Fibroblast of lung (primary cell): ENCODE data around the gene FASTK.

ENCODE experiments used
- CTCF ChIP-seq, 2 donors: IDR thresholded peaks in 1 of 2; conservative IDR thresholded peaks in 1 of 2; 1 replicate in 1 of 2; 2 replicates in 1 of 2; pipeline ENCODE4 v1.5.1; 2011 to 2012; ENCODE audit warnings: low read length in 2 of 2, control low read depth in 1 of 2, inconsistent platforms in 1 of 2, low read depth in 1 of 2, mild to moderate bottlenecking in 1 of 2
- EZH2 ChIP-seq: IDR thresholded peaks from 2 replicates; pipeline ENCODE4 v1.5.1; 2012; ENCODE audit warnings: low read length, control low read depth, mild to moderate bottlenecking; ENCODE audit errors: missing control alignments

- no peak for TF ChIP-seq CTCF (conservative IDR thresholded peaks at IDR 0.05 in 1 of 2, IDR thresholded peaks at IDR 0.05 in 1 of 2; ENCODE audit: low read depth in 1 of 2, low read length in 2 of 2)
- no peak for TF ChIP-seq EZH2
Observed at GRCh38 chr7:151121380-151122170, 41.0 kb upstream of the FASTK start.
